ENCODE data around the gene APOD. TPM values are rescaled to one million over a fixed set of nuclear protein-coding genes. Genes with fewer than 3 reads are reported as not detected.

The APOD gene
- total and polyA plus RNA-seq, 9 of the 15 experiments (the other 6 are each of a cell fraction or from before 2014, with no cell fraction given), result 0.18 to 0.50 (median 0.35) TPM; not detected in 1

DNA sequence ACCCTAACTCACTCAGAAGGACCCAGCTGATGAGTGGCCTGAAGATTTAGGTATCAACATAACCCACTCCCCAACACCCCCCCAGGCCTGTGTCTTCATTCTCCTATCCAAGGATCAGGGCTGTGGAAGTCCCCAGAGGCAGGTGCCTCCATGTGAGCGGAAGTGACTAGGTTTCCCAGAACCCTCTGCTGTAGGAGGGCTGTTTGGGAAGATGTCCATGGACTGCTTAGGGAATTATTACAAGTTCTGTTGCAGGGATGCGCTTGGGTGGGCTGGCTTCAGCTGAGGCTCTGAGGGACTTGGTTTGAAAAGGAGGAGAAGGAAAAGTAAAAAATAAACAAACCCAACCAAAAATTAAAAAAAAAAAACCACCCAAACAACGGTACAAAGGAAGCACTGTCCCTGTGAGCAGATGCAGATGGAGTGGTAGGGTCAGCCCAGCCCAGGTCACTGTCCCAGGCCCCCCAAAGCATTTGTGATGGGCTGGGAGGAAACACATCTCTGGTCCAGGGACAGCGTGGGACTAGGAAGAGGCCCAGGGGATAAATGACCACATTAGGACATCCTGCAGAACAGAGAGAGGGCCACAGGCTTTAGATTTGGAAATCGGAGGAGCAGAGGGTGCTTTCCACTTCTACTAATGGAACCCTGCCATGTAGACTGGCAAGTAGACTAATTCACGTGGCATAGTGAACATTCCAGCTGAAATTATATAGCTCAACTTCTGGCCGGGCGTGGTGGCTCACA, 12.2 kb upstream of the APOD start:
- Histone ChIP-seq H3K4me1 (replicated peaks in 1 of 2; ENCODE audit: control insufficient read depth in 2 of 2, insufficient read depth in 2 of 2, low read length in 2 of 2) (no peaks in the 10 kb centered on the region; a peak in 2 of 5 replicates), H3K9me1 (ENCODE audit: control insufficient read depth, insufficient read depth, low read length) (peaks cover 6% of the 10 kb centered on the region), H3K9me3 (replicated peaks; ENCODE audit: control insufficient read depth, insufficient read depth, low read depth, low read length) (no peaks in the 10 kb centered on the region), H3K4me3 (no peak overlapping the region), H2AFZ (ENCODE audit: low read depth, low read length) (0 out of 2 replicates have a peak overlapping the region, but pooled peaks have one; percentile 20), H3K4me2 (ENCODE audit: insufficient read depth, low read length) (no peak overlapping the region), H3K79me2 (ENCODE audit: control insufficient read depth, insufficient read depth, low read length) (no peaks in the 10 kb centered on the region), H3K9ac (ENCODE audit: insufficient read depth in 1 of 2, low read depth in 2 of 2, low read length in 2 of 2) (no peak overlapping the region), H3K27ac (ENCODE audit: extremely low read depth, low read depth, low read length) (no peak overlapping the region), H3K36me3 (ENCODE audit: control insufficient read depth, insufficient read depth, low read length) (no peaks in the 10 kb centered on the region), H4K20me1 (replicated peaks; ENCODE audit: control insufficient read depth, insufficient read depth, low read length) (no peaks in the 10 kb centered on the region), H3K27me3 (ENCODE audit: control insufficient read depth in 2 of 2, insufficient read depth in 2 of 2, low read length in 2 of 2) (peaks cover 11 to 35% of the 10 kb centered on the region in 2 experiments)
- POLR2A ChIA-PET, result interaction anchor here (1.9 kb wide), 1 partner anchor 12 kb away, joined by 6 read pairs; the partner anchor contains the start of gene APOD
- intact Hi-C loops (cut with micrococcal nuclease) (no loop called here), in situ Hi-C loops (cut with MboI) (no loop called here)
- TF ChIP-seq, protein P1, sequence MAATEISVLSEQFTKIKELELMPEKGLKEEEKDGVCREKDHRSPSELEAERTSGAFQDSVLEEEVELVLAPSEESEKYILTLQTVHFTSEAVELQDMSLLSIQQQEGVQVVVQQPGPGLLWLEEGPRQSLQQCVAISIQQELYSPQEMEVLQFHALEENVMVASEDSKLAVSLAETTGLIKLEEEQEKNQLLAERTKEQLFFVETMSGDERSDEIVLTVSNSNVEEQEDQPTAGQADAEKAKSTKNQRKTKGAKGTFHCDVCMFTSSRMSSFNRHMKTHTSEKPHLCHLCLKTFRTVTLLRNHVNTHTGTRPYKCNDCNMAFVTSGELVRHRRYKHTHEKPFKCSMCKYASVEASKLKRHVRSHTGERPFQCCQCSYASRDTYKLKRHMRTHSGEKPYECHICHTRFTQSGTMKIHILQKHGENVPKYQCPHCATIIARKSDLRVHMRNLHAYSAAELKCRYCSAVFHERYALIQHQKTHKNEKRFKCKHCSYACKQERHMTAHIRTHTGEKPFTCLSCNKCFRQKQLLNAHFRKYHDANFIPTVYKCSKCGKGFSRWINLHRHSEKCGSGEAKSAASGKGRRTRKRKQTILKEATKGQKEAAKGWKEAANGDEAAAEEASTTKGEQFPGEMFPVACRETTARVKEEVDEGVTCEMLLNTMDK (IDR thresholded peaks at IDR 0.05; ENCODE audit: borderline replicate concordance, insufficient read depth, low read depth, low read length, poor library complexity, severe bottlenecking), result no peak
- no peak for TF ChIP-seq ZNF12 (CRISPR knock-in tag; IDR thresholded peaks at IDR 0.05)
- no peak for TF ChIP-seq BRF1 (IDR thresholded peaks at IDR 0.05; ENCODE audit: borderline replicate concordance, extremely low read depth, insufficient read length)
- TF ChIP-seq ZBED1 (IDR thresholded peaks at IDR 0.05), result no peak
- TF ChIP-seq SRSF7 (optimal IDR thresholded peaks at IDR 0.05; ENCODE audit: low read depth, low read length), result no peak
- TF ChIP-seq REST (IDR thresholded peaks at IDR 0.05; ENCODE audit: borderline replicate concordance), result no peak
- TF ChIP-seq REST (CRISPR knock-in tag; IDR thresholded peaks at IDR 0.05; ENCODE audit: low read depth), result no peak
- no peak for TF ChIP-seq SAFB2 (IDR thresholded peaks at IDR 0.05; ENCODE audit: borderline replicate concordance, low read depth, low read length, severe bottlenecking)
- no peak for TF ChIP-seq ERF (CRISPR knock-in tag; IDR thresholded peaks at IDR 0.05)
- TF ChIP-seq PTBP1 (IDR thresholded peaks at IDR 0.05; ENCODE audit: low read depth, low read length), result no peak
- TF ChIP-seq SMAD2 (IDR thresholded peaks at IDR 0.05; ENCODE audit: low read depth, low read length), result no peak
- no peak for TF ChIP-seq HDGF (IDR thresholded peaks at IDR 0.05)
- no peak for TF ChIP-seq ZNF707 (CRISPR knock-in tag; conservative IDR thresholded peaks at IDR 0.05)
- ATAC-seq (no peak), FAIRE-seq (no peak), DNase-seq (ENCODE audit: extremely low read depth in 1 of 4, low spot score in 3 of 4) (no peak)
- 11% methylated on average over 8 of the region's 8 CpGs for WGBS (ENCODE audit: insufficient coverage, low coverage, missing lambda C conversion rate)
- no TSS peak for BruUV-seq (replicated peaks)
- CTCF ChIA-PET (ENCODE audit: low intra/inter-chr PET ratio), result no interaction called here
